ENCODE measurements around the gene HNRNPH1. TPM values are rescaled to one million over a fixed set of nuclear protein-coding genes. Genes with fewer than 3 reads are reported as not detected.

Gene HNRNPH1
- total and polyA plus RNA-seq, 2 of the 13 experiments (the other 11 are each of a cell fraction or from before 2014, with no cell fraction given): 382 to 1,064 TPM

- TF ChIP-seq NONO (IDR thresholded peaks at IDR 0.05) (no peak), NONO (CRISPR knock-in tag; conservative IDR thresholded peaks at IDR 0.05) (peak; percentile 87), SNRNP70 (IDR thresholded peaks at IDR 0.05; ENCODE audit: low read depth, low read length) (no peak), ATF7-NPFF (CRISPR knock-in tag; IDR thresholded peaks at IDR 0.05; ENCODE audit: low read depth) (no peak; the same call in none of the 2 replicates), DMTF1 (CRISPR knock-in tag; IDR thresholded peaks at IDR 0.05) (no peak), ZC3H13 (CRISPR knock-in tag; IDR thresholded peaks at IDR 0.05) (peak; percentile 89), ZNF430 (CRISPR knock-in tag; IDR thresholded peaks at IDR 0.05) (0 out of 2 replicates have a peak, but pooled peaks have one; percentile 12), ZNF720 (CRISPR knock-in tag; IDR thresholded peaks at IDR 0.05) (no peak), ZNF282 (IDR thresholded peaks at IDR 0.05; ENCODE audit: partially characterized antibody) (no peak), NCOA2 (CRISPR knock-in tag; IDR thresholded peaks at IDR 0.05) (peak; percentile 39; the same call in 1 of the 2 replicates), ZNF598 (CRISPR knock-in tag; IDR thresholded peaks at IDR 0.05; ENCODE audit: borderline replicate concordance) (no peak), LRRFIP1 (CRISPR knock-in tag; conservative IDR thresholded peaks at IDR 0.05) (0 out of 2 replicates have a peak, but pooled peaks have one; percentile 48), YY1 (IDR thresholded peaks at IDR 0.05; ENCODE audit: insufficient read depth, insufficient replicate concordance, low read depth, low read length) (peak; percentile 86), KDM4B (CRISPR knock-in tag; IDR thresholded peaks at IDR 0.05) (peak; percentile 81; the same call in 1 of the 2 replicates), PAWR (CRISPR knock-in tag; IDR thresholded peaks at IDR 0.05; ENCODE audit: borderline replicate concordance) (no peak), GATAD2A (CRISPR knock-in tag; IDR thresholded peaks at IDR 0.05) (no peak), ZNF33A (CRISPR knock-in tag; IDR thresholded peaks at IDR 0.05; ENCODE audit: borderline replicate concordance) (no peak; the same call in 1 of the 2 replicates), JUNB (CRISPR knock-in tag; IDR thresholded peaks at IDR 0.05; ENCODE audit: borderline replicate concordance) (no peak), REST (IDR thresholded peaks at IDR 0.05; ENCODE audit: borderline replicate concordance in 1 of 2, low read depth in 1 of 2, low read length in 2 of 2) (peak in 1 of 2 experiments; percentile 47; a peak in 1 of 4 replicates), HOXD1 (CRISPR knock-in tag; IDR thresholded peaks at IDR 0.05) (no peak), RBAK (CRISPR knock-in tag; IDR thresholded peaks at IDR 0.05) (no peak; the same call in 1 of the 2 replicates)
These were observed at the start of gene HNRNPH1 (continued) for GRCh38 chr5:179623003-179623905.

Measured in HepG2 (cell line).